HepG2 (cell line): ENCODE data around the gene SOS2. TPM values are rescaled to one million over a fixed set of nuclear protein-coding genes. Genes with fewer than 3 reads are reported as not detected.
A peak's percentile ranks its signal among the peaks of the same experiment; 100 is the strongest.

Experiments
- AGO2 ChIP-seq: fragments of 200-400 bp; formaldehyde crosslinking; optimal IDR thresholded peaks from 2 replicates; pipeline ENCODE3; 2017; ENCODE audit warnings: mild to moderate bottlenecking, low read depth, low read length, moderate library complexity
- KMT2B ChIP-seq: IDR thresholded peaks from 2 replicates; pipeline ENCODE4 v1.6.1; 2016; ENCODE audit warnings: missing genetic modification reagents, missing compliant biosample characterization
- MTA3 ChIP-seq: sonication (generic); formaldehyde crosslinking; IDR thresholded peaks from 2 replicates; pipeline ENCODE4 v1.4.0; 2020; ENCODE audit warnings: missing genetic modification reagents
- SMARCC2 ChIP-seq: fragments of 450-650 bp; IDR thresholded peaks from 2 replicates; pipeline ENCODE4 v1.6.1; 2017; ENCODE audit warnings: antibody characterized with exemption, mild to moderate bottlenecking
- SOX6 ChIP-seq, 2 experiments: fragments of 450-650 bp in 1 of 2; sonication (generic) in 1 of 2; formaldehyde crosslinking in 1 of 2; IDR thresholded peaks; 2 replicates each; pipeline versions ENCODE4 v1.4.0 to v1.6.1; 2017 to 2020; ENCODE audit warnings: antibody characterized with exemption in 1 of 2, mild to moderate bottlenecking in 1 of 2, missing genetic modification reagents in 1 of 2
- TBX2 ChIP-seq: sonication (generic); formaldehyde crosslinking; IDR thresholded peaks from 2 replicates; pipeline ENCODE4 v1.5.0; 2020; ENCODE audit warnings: missing genetic modification reagents, mild to moderate bottlenecking, borderline replicate concordance
- ZNF468 ChIP-seq: sonication (generic); formaldehyde crosslinking; IDR thresholded peaks from 2 replicates; pipeline ENCODE4 v1.8.0; 2022; ENCODE audit warnings: mild to moderate bottlenecking, moderate library complexity, missing genetic modification reagents
- polyA plus RNA-seq, 8 experiments: library from polyadenylated mRNA; depleted of rRNA in 3 of 8; stranded (reverse) in 7 of 8; unstranded in 1 of 8; fragments of >200 nt; fragmentation: Illumina TruSeq in 4 of 8; extraction: Trizol in 4 of 8; gene quantifications; 2 replicates each; pipeline versions ENCODE4 v1.2.1 to v1.2.3, GENCODE V29; 2011 to 2016; ENCODE audit warnings: low read depth in 4 of 8, missing spikeins in 1 of 8, mixed read lengths in 1 of 8; ENCODE audit not compliant: insufficient read depth in 1 of 8
- total RNA-seq, 5 experiments: library from RNA; depleted of rRNA; stranded (reverse); fragments of >200 nt; fragmentation: Illumina TruSeq; extraction: Trizol; gene quantifications; 2 replicates each; pipeline ENCODE4 v1.2.3, GENCODE V29; 2016; ENCODE audit warnings: low read depth in 1 of 5
- TF ChIP-seq, protein P1 (sequence below): sonication (generic); formaldehyde crosslinking; IDR thresholded peaks from 2 replicates; pipeline ENCODE4 v1.8.0; 2022; ENCODE audit warnings: missing genetic modification reagents, mild to moderate bottlenecking, borderline replicate concordance
- TF ChIP-seq, protein P2 (sequence below): sonication (generic); formaldehyde crosslinking; IDR thresholded peaks from one replicate; pipeline ENCODE4 v1.5.1; 2020; ENCODE audit warnings: mild to moderate bottlenecking, missing genetic modification reagents; ENCODE audit errors: not compliant biosample characterization
- TF ChIP-seq, protein P3 (sequence below): sonication (generic); formaldehyde crosslinking; IDR thresholded peaks from 2 replicates; pipeline ENCODE4 v1.4.0; 2020; ENCODE audit warnings: mild to moderate bottlenecking, missing genetic modification reagents
- TF ChIP-seq, protein P4 (sequence below): sonication (generic); formaldehyde crosslinking; IDR thresholded peaks from 2 replicates; pipeline ENCODE4 v1.5.0; 2020; ENCODE audit warnings: mild to moderate bottlenecking, missing genetic modification reagents
- TF ChIP-seq, protein P5 (sequence below): sonication (generic); formaldehyde crosslinking; IDR thresholded peaks from 2 replicates; pipeline ENCODE4 v1.9.0; 2021; ENCODE audit warnings: missing genetic modification reagents, borderline replicate concordance

SOS2 gene
- total and polyA plus RNA-seq, 2 of the 13 experiments (the other 11 are each of a cell fraction or from before 2014, with no cell fraction given) = 9.3 to 12.1 TPM

DNA sequence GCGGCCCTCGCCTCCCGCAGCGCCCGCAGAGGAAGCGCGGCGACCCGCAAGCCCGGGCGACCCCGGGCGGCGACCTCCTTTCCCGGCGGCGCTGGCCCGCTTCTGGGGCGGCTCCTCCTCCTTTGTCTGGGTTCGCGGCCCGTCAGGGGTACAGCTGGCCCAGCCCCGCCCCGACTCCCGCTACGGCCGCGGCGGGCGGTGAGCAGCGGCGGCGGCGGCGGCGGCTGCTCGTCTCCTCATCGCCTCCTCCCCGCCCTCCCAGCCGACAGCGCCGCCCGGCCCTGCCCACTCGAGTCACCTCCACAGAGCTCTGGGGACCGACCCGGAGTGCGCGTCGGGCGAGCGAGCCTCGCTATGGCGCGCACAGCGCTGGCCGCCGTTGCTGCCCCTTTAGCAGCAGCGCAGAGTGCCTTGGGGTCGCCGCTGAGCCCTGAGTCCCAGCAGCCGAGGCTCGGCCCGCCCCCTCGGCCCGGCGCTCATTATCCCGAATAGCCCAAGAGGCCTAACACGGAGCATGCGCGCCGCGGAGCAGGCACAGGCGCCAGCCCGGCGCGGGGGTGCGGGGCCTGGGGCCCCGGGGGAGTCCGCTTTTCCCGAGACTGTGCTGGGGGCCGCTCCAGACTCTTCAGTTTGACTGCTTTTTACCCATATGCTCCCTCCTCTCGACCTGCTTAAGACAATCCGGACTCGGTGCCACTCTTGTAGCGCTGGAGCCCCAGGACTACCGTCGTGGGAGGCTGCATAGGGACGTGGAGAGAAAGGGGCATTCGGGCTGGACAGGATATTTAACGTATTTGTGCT lies at the start of gene SOS2 (continued):
- TF ChIP-seq SMARCC2 (no peak), TBX2 (CRISPR knock-in tag) (0 out of 2 replicates have a peak, but pooled peaks have one; percentile 13), MTA3 (CRISPR knock-in tag) (no peak), ZNF468 (CRISPR knock-in tag) (no peak), KMT2B (CRISPR knock-in tag) (peak; percentile 59; the same call in 1 of the 2 replicates), SOX6 (IDR thresholded peaks at IDR 0.05) (no peak), SOX6 (CRISPR knock-in tag; IDR thresholded peaks at IDR 0.05) (peak; percentile 59; the same call in 1 of the 2 replicates), AGO2 (no peak)
- TF ChIP-seq, protein P1, sequence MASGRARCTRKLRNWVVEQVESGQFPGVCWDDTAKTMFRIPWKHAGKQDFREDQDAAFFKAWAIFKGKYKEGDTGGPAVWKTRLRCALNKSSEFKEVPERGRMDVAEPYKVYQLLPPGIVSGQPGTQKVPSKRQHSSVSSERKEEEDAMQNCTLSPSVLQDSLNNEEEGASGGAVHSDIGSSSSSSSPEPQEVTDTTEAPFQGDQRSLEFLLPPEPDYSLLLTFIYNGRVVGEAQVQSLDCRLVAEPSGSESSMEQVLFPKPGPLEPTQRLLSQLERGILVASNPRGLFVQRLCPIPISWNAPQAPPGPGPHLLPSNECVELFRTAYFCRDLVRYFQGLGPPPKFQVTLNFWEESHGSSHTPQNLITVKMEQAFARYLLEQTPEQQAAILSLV (CRISPR knock-in tag) = no peak
- TF ChIP-seq, protein P2, sequence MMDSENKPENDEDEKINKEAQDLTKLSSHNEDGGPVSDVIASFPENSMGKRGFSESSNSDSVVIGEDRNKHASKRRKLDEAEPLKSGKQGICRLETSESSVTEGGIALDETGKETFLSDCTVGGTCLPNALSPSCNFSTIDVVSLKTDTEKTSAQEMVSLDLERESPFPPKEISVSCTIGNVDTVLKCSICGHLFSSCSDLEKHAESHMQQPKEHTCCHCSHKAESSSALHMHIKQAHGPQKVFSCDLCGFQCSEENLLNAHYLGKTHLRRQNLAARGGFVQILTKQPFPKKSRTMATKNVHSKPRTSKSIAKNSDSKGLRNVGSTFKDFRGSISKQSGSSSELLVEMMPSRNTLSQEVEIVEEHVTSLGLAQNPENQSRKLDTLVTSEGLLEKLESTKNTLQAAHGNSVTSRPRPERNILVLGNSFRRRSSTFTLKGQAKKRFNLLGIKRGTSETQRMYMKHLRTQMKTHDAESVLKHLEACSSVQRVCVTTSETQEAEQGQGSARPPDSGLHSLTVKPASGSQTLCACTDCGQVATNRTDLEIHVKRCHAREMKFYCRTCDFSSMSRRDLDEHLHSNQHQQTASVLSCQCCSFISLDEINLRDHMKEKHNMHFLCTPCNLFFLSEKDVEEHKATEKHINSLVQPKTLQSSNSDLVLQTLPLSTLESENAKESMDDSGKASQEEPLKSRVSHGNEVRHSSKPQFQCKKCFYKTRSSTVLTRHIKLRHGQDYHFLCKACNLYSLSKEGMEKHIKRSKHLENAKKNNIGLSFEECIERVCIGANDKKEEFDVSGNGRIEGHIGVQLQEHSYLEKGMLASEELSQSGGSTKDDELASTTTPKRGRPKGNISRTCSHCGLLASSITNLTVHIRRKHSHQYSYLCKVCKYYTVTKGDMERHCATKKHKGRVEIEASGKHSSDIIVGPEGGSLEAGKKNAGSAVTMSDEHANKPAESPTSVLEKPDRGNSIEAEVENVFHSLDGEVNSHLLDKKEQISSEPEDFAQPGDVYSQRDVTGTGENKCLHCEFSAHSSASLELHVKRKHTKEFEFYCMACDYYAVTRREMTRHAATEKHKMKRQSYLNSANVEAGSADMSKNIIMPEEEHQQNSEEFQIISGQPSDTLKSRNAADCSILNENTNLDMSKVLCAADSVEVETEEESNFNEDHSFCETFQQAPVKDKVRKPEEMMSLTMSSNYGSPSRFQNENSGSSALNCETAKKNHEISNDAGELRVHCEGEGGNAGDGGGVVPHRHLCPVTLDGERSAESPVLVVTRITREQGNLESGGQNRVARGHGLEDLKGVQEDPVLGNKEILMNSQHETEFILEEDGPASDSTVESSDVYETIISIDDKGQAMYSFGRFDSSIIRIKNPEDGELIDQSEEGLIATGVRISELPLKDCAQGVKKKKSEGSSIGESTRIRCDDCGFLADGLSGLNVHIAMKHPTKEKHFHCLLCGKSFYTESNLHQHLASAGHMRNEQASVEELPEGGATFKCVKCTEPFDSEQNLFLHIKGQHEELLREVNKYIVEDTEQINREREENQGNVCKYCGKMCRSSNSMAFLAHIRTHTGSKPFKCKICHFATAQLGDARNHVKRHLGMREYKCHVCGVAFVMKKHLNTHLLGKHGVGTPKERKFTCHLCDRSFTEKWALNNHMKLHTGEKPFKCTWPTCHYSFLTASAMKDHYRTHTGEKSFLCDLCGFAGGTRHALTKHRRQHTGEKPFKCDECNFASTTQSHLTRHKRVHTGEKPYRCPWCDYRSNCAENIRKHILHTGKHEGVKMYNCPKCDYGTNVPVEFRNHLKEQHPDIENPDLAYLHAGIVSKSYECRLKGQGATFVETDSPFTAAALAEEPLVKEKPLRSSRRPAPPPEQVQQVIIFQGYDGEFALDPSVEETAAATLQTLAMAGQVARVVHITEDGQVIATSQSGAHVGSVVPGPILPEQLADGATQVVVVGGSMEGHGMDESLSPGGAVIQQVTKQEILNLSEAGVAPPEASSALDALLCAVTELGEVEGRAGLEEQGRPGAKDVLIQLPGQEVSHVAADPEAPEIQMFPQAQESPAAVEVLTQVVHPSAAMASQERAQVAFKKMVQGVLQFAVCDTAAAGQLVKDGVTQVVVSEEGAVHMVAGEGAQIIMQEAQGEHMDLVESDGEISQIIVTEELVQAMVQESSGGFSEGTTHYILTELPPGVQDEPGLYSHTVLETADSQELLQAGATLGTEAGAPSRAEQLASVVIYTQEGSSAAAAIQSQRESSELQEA = peak; percentile 54
- TF ChIP-seq, protein P3, sequence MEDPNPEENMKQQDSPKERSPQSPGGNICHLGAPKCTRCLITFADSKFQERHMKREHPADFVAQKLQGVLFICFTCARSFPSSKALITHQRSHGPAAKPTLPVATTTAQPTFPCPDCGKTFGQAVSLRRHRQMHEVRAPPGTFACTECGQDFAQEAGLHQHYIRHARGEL (CRISPR knock-in tag) = 0 out of 2 replicates have a peak, but pooled peaks have one; percentile 42
- TF ChIP-seq, protein P4, sequence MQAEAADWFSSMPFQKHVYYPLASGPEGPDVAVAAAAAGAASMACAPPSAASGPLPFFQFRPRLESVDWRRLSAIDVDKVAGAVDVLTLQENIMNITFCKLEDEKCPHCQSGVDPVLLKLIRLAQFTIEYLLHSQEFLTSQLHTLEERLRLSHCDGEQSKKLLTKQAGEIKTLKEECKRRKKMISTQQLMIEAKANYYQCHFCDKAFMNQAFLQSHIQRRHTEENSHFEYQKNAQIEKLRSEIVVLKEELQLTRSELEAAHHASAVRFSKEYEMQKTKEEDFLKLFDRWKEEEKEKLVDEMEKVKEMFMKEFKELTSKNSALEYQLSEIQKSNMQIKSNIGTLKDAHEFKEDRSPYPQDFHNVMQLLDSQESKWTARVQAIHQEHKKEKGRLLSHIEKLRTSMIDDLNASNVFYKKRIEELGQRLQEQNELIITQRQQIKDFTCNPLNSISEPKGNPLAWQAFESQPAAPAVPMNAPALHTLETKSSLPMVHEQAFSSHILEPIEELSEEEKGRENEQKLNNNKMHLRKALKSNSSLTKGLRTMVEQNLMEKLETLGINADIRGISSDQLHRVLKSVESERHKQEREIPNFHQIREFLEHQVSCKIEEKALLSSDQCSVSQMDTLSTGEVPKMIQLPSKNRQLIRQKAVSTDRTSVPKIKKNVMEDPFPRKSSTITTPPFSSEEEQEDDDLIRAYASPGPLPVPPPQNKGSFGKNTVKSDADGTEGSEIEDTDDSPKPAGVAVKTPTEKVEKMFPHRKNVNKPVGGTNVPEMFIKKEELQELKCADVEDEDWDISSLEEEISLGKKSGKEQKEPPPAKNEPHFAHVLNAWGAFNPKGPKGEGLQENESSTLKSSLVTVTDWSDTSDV (CRISPR knock-in tag) = peak; percentile 75; the same call in 1 of the 2 replicates
- TF ChIP-seq, protein P5, sequence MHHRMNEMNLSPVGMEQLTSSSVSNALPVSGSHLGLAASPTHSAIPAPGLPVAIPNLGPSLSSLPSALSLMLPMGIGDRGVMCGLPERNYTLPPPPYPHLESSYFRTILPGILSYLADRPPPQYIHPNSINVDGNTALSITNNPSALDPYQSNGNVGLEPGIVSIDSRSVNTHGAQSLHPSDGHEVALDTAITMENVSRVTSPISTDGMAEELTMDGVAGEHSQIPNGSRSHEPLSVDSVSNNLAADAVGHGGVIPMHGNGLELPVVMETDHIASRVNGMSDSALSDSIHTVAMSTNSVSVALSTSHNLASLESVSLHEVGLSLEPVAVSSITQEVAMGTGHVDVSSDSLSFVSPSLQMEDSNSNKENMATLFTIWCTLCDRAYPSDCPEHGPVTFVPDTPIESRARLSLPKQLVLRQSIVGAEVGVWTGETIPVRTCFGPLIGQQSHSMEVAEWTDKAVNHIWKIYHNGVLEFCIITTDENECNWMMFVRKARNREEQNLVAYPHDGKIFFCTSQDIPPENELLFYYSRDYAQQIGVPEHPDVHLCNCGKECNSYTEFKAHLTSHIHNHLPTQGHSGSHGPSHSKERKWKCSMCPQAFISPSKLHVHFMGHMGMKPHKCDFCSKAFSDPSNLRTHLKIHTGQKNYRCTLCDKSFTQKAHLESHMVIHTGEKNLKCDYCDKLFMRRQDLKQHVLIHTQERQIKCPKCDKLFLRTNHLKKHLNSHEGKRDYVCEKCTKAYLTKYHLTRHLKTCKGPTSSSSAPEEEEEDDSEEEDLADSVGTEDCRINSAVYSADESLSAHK (CRISPR knock-in tag) = no peak
